Measurements from ENCODE around the gene SLC2A13.

The SLC2A13 gene

GRCh38 chr12:40015345-40015744 lies 90.5 kb downstream of the SLC2A13 start:
- Histone ChIP-seq H3K36me3 (ENCODE audit: control insufficient read depth in 1 of 2, insufficient read depth in 2 of 2, low read depth in 1 of 2, low read length in 2 of 2) (no peaks in the 10 kb centered on the region), H3K9ac (ENCODE audit: low read length) (no peak overlapping the region), H3K4me1 (ENCODE audit: control insufficient read depth, insufficient read depth, low read depth, low read length) (no peaks in the 10 kb centered on the region), H2AFZ (ENCODE audit: low read depth, low read length) (no peak overlapping the region), H3K27ac (ENCODE audit: low read length, poor library complexity, severe bottlenecking) (no peak overlapping the region), H3K23ac (ENCODE audit: low read length in 2 of 2) (no peak overlapping the region), H4K91ac (ENCODE audit: low read length) (no peak overlapping the region), H3K4me3 (ENCODE audit: insufficient read depth in 1 of 2, low read depth in 1 of 2, low read length in 2 of 2) (no peak overlapping the region), H3K14ac (ENCODE audit: low read length in 2 of 2) (no peak overlapping the region), H3K18ac (ENCODE audit: low read depth in 1 of 2, low read length in 2 of 2) (no peak overlapping the region), H2BK12ac (ENCODE audit: low read length in 2 of 2) (peak overlapping the region in 1 of 2 experiments; percentile 31), H2BK5ac (ENCODE audit: low read depth, low read length, poor library complexity, severe bottlenecking) (no peak overlapping the region), H2BK15ac (ENCODE audit: low read depth, poor library complexity, severe bottlenecking) (no peak overlapping the region), H4K8ac (ENCODE audit: low read length) (no peak overlapping the region), H3K4ac (ENCODE audit: low read depth in 1 of 2, low read length in 2 of 2) (no peak overlapping the region), H2AK5ac (ENCODE audit: low read length, severe bottlenecking) (no peak overlapping the region), H3K4me2 (ENCODE audit: low read length, poor library complexity, severe bottlenecking) (no peak overlapping the region), H2BK120ac (ENCODE audit: low read depth, low read length) (no peak overlapping the region), H3K79me1 (replicated peaks; ENCODE audit: low read length, poor library complexity, severe bottlenecking) (peaks cover 2% of the 10 kb centered on the region), H3K9me3 (ENCODE audit: control insufficient read depth, low read length) (no peaks in the 10 kb centered on the region), H3K27me3 (ENCODE audit: control insufficient read depth in 1 of 2, insufficient read depth in 1 of 2, low read length in 2 of 2) (no peaks in the 10 kb centered on the region)
- WGBS, result no CpG with 5 or more reads among the region's 2 CpGs
- DNase-seq, result peak; percentile 37

- Histone ChIP-seq H3K36me3 (ENCODE audit: control insufficient read depth in 1 of 2, insufficient read depth in 2 of 2, low read depth in 1 of 2, low read length in 2 of 2) (no peaks in the 10 kb centered on the region), H3K4me1 (ENCODE audit: control insufficient read depth, insufficient read depth, low read depth, low read length) (no peaks in the 10 kb centered on the region), H3K9ac (ENCODE audit: low read length) (no peak overlapping the region), H3K27me3 (ENCODE audit: control insufficient read depth in 1 of 2, insufficient read depth in 1 of 2, low read length in 2 of 2) (no peaks in the 10 kb centered on the region), H2BK5ac (ENCODE audit: low read depth, low read length, poor library complexity, severe bottlenecking) (no peak overlapping the region), H3K18ac (ENCODE audit: low read depth in 1 of 2, low read length in 2 of 2) (no peak overlapping the region), H3K23ac (ENCODE audit: low read length in 2 of 2) (no peak overlapping the region), H3K27ac (ENCODE audit: low read length, poor library complexity, severe bottlenecking) (no peak overlapping the region), H2BK120ac (ENCODE audit: low read depth, low read length) (no peak overlapping the region), H2BK12ac (ENCODE audit: low read length in 2 of 2) (no peak overlapping the region), H3K79me1 (replicated peaks; ENCODE audit: low read length, poor library complexity, severe bottlenecking) (peaks cover 2% of the 10 kb centered on the region), H3K4me2 (ENCODE audit: low read length, poor library complexity, severe bottlenecking) (no peak overlapping the region), H3K9me3 (ENCODE audit: control insufficient read depth, low read length) (no peaks in the 10 kb centered on the region), H2AK5ac (ENCODE audit: low read length, severe bottlenecking) (no peak overlapping the region), H3K14ac (ENCODE audit: low read length in 2 of 2) (no peak overlapping the region), H4K91ac (ENCODE audit: low read length) (no peak overlapping the region), H3K4me3 (ENCODE audit: insufficient read depth in 1 of 2, low read depth in 1 of 2, low read length in 2 of 2) (no peak overlapping the region), H2AFZ (ENCODE audit: low read depth, low read length) (no peak overlapping the region), H4K8ac (ENCODE audit: low read length) (no peak overlapping the region), H3K4ac (ENCODE audit: low read depth in 1 of 2, low read length in 2 of 2) (no peak overlapping the region), H2BK15ac (ENCODE audit: low read depth, poor library complexity, severe bottlenecking) (no peak overlapping the region)
- no CpG with 5 or more reads among the region's 2 CpGs for WGBS
- peak; percentile 32 for DNase-seq
These were observed 92.0 kb downstream of the SLC2A13 start for GRCh38 chr12:40013847-40014246.

GRCh38 chr12:40013292-40013691 lies 92.6 kb downstream of the SLC2A13 start:
- Histone ChIP-seq H3K4ac (ENCODE audit: low read depth in 1 of 2, low read length in 2 of 2) (no peak overlapping the region), H3K4me3 (ENCODE audit: insufficient read depth in 1 of 2, low read depth in 1 of 2, low read length in 2 of 2) (no peak overlapping the region), H2BK120ac (ENCODE audit: low read depth, low read length) (no peak overlapping the region), H3K23ac (ENCODE audit: low read length in 2 of 2) (no peak overlapping the region), H2AK5ac (ENCODE audit: low read length, severe bottlenecking) (no peak overlapping the region), H3K79me1 (replicated peaks; ENCODE audit: low read length, poor library complexity, severe bottlenecking) (peaks cover 2% of the 10 kb centered on the region), H2BK15ac (ENCODE audit: low read depth, poor library complexity, severe bottlenecking) (no peak overlapping the region), H2BK12ac (ENCODE audit: low read length in 2 of 2) (no peak overlapping the region), H3K9me3 (ENCODE audit: control insufficient read depth, low read length) (no peaks in the 10 kb centered on the region), H2BK5ac (ENCODE audit: low read depth, low read length, poor library complexity, severe bottlenecking) (no peak overlapping the region), H3K18ac (ENCODE audit: low read depth in 1 of 2, low read length in 2 of 2) (no peak overlapping the region), H3K27me3 (ENCODE audit: control insufficient read depth in 1 of 2, insufficient read depth in 1 of 2, low read length in 2 of 2) (no peaks in the 10 kb centered on the region), H3K27ac (ENCODE audit: low read length, poor library complexity, severe bottlenecking) (no peak overlapping the region), H2AFZ (ENCODE audit: low read depth, low read length) (no peak overlapping the region), H4K8ac (ENCODE audit: low read length) (no peak overlapping the region), H4K91ac (ENCODE audit: low read length) (no peak overlapping the region), H3K36me3 (ENCODE audit: control insufficient read depth in 1 of 2, insufficient read depth in 2 of 2, low read depth in 1 of 2, low read length in 2 of 2) (no peaks in the 10 kb centered on the region), H3K4me2 (ENCODE audit: low read length, poor library complexity, severe bottlenecking) (no peak overlapping the region), H3K4me1 (ENCODE audit: control insufficient read depth, insufficient read depth, low read depth, low read length) (no peaks in the 10 kb centered on the region), H3K9ac (ENCODE audit: low read length) (no peak overlapping the region), H3K14ac (ENCODE audit: low read length in 2 of 2) (no peak overlapping the region)
- WGBS, result no CpG with 5 or more reads among the region's 1 CpG
- no peak for DNase-seq

GRCh38 chr12:40012711-40013110 lies 93.2 kb downstream of the SLC2A13 start:
- Histone ChIP-seq H2AK5ac (ENCODE audit: low read length, severe bottlenecking) (no peak overlapping the region), H3K14ac (ENCODE audit: low read length in 2 of 2) (no peak overlapping the region), H3K18ac (ENCODE audit: low read depth in 1 of 2, low read length in 2 of 2) (no peak overlapping the region), H2BK15ac (ENCODE audit: low read depth, poor library complexity, severe bottlenecking) (no peak overlapping the region), H3K4ac (ENCODE audit: low read depth in 1 of 2, low read length in 2 of 2) (no peak overlapping the region), H2AFZ (ENCODE audit: low read depth, low read length) (no peak overlapping the region), H3K27me3 (ENCODE audit: control insufficient read depth in 1 of 2, insufficient read depth in 1 of 2, low read length in 2 of 2) (no peaks in the 10 kb centered on the region), H3K79me1 (replicated peaks; ENCODE audit: low read length, poor library complexity, severe bottlenecking) (peaks cover 2% of the 10 kb centered on the region), H3K36me3 (ENCODE audit: control insufficient read depth in 1 of 2, insufficient read depth in 2 of 2, low read depth in 1 of 2, low read length in 2 of 2) (no peaks in the 10 kb centered on the region), H3K23ac (ENCODE audit: low read length in 2 of 2) (no peak overlapping the region), H4K8ac (ENCODE audit: low read length) (no peak overlapping the region), H3K27ac (ENCODE audit: low read length, poor library complexity, severe bottlenecking) (no peak overlapping the region), H2BK5ac (ENCODE audit: low read depth, low read length, poor library complexity, severe bottlenecking) (no peak overlapping the region), H4K91ac (ENCODE audit: low read length) (no peak overlapping the region), H3K4me2 (ENCODE audit: low read length, poor library complexity, severe bottlenecking) (no peak overlapping the region), H3K9ac (ENCODE audit: low read length) (peak overlapping the region; percentile 50), H2BK120ac (ENCODE audit: low read depth, low read length) (no peak overlapping the region), H3K4me1 (ENCODE audit: control insufficient read depth, insufficient read depth, low read depth, low read length) (no peaks in the 10 kb centered on the region), H3K4me3 (ENCODE audit: insufficient read depth in 1 of 2, low read depth in 1 of 2, low read length in 2 of 2) (peak overlapping the region in 1 of 2 experiments; percentile 27), H2BK12ac (ENCODE audit: low read length in 2 of 2) (no peak overlapping the region), H3K9me3 (ENCODE audit: control insufficient read depth, low read length) (no peaks in the 10 kb centered on the region)
- DNase-seq, result peak; percentile 60
- 27% methylated on average over 3 of the region's 3 CpGs for WGBS

All from mesenchymal stem cell (in vitro differentiated cells and primary cell).